COR-L47 (cell line): ENCODE data around the gene SNAP91.
"Not testable (repeated sequence)": the region's sequence is repeated elsewhere in the genome, so short reads cannot be mapped to it uniquely, and the experiment has no call there.

Experiments used
- DNase-seq: peaks from one replicate; lab custom pipeline; 2025; lab: John Stamatoyannopoulos, UW

Gene SNAP91

DNA sequence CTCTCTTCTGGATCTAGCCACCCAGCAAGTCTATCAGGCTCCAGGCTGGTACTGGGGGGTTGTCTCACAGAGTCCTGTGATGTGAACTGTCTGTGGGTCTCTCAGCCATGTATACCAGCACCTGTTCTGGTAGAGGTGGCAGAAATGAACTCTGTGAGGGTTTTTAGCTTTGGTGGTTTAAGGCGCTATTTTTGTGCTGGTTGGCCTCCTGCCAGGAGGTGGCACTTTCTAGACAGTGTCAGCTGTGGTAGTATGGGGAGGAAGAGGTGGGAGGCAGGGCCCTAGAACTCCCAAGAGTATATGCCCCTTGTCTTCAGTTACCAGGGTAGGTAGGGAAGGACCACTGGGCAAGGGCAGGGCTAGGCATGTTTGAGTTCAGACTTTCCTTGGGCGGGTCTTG lies 75.8 kb downstream of the SNAP91 start:
- DNase-seq = no peak

- not testable (repeated sequence) for DNase-seq
Measured at GRCh38 chr6:83629908-83630307, 79.0 kb downstream of the SNAP91 start.

DNA sequence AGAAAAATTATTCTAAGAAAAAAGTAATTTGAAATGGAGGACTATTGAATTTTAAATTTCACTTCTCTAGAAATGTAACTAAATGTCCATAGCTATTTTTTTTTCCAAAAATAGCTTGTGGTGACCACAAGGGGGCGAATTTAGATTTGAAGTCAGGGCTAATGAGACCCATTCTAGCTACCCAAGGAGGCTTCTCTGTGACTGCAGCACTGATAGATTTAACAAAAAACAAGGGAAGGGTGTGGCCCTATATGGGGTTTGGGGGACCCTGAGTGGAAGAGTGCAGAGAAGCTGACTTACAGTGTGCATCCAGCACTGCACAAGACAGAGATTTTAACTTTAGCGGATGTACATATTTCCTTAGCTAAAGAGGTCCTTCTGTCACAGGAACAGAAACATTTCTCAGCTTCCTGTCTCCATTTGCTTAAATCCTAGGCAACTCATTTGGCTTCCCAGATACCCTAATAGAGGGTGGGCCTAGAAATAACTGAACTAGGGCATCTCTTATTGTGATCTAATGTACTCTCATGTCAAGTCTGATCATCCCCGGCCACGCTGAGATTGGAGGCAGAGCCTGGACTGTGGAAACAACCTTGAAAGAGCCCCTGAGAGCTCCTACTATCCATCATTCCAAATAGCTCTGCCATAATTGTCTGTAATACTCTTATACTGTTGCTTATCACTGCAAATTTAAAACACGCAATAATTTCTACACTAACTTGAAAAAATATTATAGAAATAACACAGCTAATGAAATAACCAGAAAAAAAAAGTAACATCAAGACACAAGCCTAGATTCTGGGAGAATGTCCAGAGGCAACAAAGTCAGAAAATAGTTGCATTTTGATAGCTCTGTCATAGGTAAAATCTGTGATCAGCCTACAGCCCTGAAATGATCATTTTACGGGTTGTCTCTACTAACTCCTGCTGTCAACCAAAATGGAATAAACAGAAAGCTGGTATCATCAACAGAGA lies 93.6 kb downstream of the SNAP91 start:
- peak; percentile 36 for DNase-seq

DNA sequence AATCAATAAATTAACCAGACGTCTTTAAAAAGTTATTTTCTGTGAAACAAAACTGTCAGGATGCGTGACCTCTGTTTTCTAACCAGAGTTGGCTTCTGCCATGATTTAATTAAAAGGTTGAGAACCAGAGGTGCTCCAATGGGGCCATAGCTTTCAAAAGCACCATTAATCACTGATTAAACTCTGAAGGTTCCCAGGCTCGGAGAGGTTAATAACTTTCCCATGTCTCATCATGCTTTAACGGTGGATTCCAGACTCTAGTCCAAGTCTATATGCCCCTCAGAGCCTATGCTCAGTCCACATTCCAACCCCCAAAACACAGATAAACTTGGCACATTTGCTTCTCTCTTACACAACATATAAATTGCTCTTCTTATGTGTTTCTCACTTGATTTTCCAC lies 95.5 kb downstream of the SNAP91 start:
- DNase-seq = no peak

GRCh38 chr6:83609248-83609647 lies 99.7 kb downstream of the SNAP91 start:
- DNase-seq = peak; percentile 93

DNA sequence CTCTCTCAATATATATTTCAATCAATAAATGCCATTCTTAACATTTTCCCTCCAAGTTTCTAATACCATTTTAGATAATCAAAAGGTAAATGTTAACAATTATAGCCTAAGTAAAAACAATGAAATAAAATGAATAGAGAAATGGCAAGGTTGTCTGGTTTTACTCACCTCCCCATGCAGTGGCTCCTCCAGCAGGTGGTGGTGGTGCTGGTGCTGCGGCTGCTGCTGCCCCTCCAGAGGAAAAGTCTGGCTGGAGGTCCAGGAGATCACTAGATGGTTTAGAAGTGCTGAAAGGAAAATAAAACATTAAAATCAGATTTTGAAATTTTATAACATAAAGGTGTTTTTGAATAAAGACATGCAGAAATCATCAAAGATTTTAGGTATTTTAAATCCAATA lies 103.4 kb downstream of the SNAP91 start:
- no peak for DNase-seq

GRCh38 chr6:83603551-83603950 lies 105.3 kb downstream of the SNAP91 start:
- DNase-seq = no peak

- DNase-seq = no peak
Measured at GRCh38 chr6:83601119-83601518, 107.8 kb downstream of the SNAP91 start.

DNA sequence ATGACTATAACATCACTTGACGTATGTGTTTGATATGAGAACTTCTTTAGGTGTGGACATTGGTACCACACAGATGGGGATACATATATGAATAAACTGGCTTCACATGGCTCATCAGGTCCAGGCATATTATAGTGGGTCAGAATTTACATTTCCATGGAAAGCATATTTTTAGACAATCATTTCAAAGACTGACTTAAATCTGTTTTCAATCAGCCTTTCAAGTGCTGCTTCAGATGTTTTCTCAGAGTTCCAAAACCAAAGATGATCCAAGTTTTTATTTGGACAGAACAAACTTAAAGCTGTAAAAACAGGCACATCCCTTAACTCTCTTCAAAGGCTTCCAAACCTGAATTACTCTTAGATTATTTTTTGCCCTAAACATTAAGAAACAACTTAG lies 108.4 kb downstream of the SNAP91 start:
- no peak for DNase-seq

DNA sequence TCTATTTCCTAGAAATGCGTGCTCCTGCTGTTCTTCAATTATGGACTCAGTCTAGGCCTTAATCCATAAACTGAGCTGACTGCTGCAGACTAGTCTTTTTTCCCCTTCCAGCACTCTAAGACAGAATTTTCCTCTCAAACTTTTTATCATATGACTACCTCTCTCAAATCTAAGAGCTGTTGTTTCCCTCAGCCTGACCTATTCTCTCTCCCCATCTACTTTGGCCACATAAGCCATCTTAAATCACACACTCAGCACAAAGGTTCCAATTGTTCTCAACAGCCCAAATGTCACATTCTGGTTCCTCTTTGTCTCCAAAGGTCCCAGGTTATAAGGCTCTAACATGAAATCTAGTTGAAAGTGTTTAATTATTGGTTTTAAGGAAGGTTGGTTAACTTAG lies 111.4 kb downstream of the SNAP91 start:
- DNase-seq = no peak

GRCh38 chr6:83597051-83597450 lies 111.8 kb downstream of the SNAP91 start:
- DNase-seq = no peak

DNA sequence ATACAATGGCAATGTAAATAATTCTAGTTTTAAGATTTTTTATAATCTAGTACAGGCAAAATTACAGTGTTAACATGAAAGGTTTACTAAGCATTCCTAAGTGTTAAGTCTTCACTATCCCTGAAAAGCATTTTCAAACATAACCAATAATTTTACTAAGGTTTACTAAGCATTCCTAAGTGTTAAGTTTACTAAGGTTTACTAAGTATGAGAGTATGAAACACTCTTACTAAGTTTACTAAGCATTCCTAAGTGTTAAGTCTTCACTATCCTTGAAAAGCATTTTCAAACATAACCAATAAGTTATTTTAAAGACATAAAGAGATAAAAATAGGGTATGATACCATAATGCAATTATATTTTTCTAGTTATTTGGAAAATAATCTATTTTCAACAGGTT lies 114.0 kb downstream of the SNAP91 start:
- DNase-seq = no peak

DNA sequence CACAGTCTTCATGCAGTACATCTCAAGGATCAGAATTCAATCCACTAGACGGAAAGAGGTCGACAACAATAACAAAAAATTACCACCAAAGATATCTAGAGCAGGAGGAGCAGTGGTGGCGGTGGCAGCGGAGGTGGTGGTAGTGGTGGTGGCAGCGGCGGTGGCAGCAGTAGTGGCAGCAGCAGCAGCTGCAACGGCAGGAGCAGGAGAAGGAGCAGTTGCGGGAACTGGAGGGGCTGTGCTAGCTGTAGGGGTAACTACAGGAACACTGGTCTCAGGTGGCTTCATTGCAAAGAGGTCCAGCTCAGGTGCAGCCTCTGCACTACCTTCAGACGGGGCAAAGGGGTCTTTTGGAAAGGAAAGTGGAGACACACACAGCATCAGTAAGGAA lies 115.5 kb downstream of the SNAP91 start:
- no peak for DNase-seq

- no peak for DNase-seq
Measured at GRCh38 chr6:83592770-83593394, 116.0 kb downstream of the SNAP91 start.

DNA sequence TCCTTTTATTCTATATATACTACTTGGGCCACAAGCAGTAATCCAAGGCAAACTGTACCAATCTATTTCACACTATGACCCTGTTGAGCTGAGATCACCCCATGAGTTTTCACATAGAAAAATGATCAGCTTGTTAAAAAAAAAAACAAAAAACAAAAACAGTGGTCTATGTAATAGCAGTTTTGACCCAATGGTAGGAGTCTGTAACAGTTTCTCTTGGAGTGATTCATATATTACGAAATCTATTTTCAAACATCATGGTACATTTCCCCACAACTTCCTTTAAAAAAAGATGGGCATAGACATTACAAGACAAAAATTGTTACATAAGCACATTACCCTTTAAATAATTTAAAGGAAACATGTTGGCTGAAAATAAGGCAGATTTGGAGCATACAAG lies 118.5 kb downstream of the SNAP91 start:
- no peak for DNase-seq

GRCh38 chr6:83589076-83589475 lies 119.8 kb downstream of the SNAP91 start:
- no peak for DNase-seq

DNA sequence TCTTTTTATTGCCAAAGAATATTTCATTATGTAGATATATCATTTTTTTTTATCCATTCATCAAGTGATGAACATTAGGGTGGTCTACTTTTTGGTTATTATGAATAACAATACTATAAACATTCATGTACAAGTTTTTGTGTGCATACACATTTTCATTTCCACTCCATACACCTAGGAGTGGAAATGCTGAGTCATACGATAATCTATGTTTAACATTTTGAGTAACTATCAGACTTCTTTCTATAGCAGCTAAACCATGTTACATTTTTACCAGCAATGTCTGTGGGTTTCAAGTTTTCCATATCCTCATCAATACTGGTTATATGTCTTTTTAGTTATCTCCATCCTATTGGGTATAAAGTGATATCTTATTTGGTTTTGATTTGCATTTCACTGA lies 130.8 kb downstream of the SNAP91 start:
- no peak for DNase-seq

GRCh38 chr6:83574783-83575182 lies 134.1 kb downstream of the SNAP91 start:
- no peak for DNase-seq

GRCh38 chr6:83571663-83572185 lies 137.2 kb downstream of the SNAP91 start:
- DNase-seq = not testable (repeated sequence)

DNA sequence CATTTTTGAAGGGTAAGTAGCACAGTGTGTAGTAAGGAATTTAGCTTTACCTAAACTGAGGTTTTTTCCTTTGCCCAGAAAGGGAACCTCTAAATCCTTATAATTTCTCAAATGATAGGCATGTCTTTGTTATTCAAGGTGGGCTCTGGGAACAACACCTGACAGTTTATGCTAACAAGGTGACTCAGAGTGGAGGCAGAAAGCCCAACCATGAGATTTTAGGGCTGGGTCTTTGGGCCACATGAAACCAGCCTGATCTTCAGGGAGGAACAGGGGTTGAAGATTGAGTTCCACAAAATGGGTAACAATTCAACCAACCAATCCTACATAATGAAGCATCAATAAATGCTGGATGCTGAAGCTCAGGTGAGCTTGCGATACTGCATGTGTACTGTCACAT lies 149.9 kb downstream of the SNAP91 start:
- DNase-seq = no peak

GRCh38 chr6:83556871-83557270 lies 152.0 kb downstream of the SNAP91 start:
- DNase-seq = no peak

GRCh38 chr6:83551748-83552147 lies 157.2 kb downstream of the SNAP91 start:
- not testable (repeated sequence) for DNase-seq

GRCh38 chr6:83550482-83550881 lies 158.4 kb downstream of the SNAP91 start:
- DNase-seq = not testable (repeated sequence)
